Measurements from ENCODE around the gene EEA1.

GRCh38 chr12:92968176-92968813 is 39.2 kb upstream of the EEA1 start:
- TF ChIP-seq CTCF (IDR thresholded peaks at IDR 0.05) (no peak), POLR2A (IDR thresholded peaks at IDR 0.05) (no peak), POLR2AphosphoS5 (IDR thresholded peaks at IDR 0.05; ENCODE audit: insufficient read depth in 1 of 2, low read depth in 1 of 2) (no peak)

Measured in vagina (tissue), 2 donors.